Trophoblast cell (in vitro differentiated cells and primary cell): ENCODE data around the gene USB1.

Experiments used
- DNase-seq, 2 donors: peaks; one replicate each; pipeline ENCODE4 v3.0.0-alpha.2; 2016
- H2AFZ ChIP-seq: 2 replicates; pipeline ENCODE4 v1.6.1; 2013; ENCODE audit warnings: low read length, moderate library complexity, mild to moderate bottlenecking; ENCODE audit not compliant: insufficient read depth, poor library complexity
- H2AK5ac ChIP-seq: 2 replicates; pipeline ENCODE4 v1.6.1; 2013; ENCODE audit warnings: mild to moderate bottlenecking, low read length
- H2BK120ac ChIP-seq: 2 replicates; pipeline ENCODE4 v1.6.1; 2013; ENCODE audit warnings: low read length, mild to moderate bottlenecking, moderate library complexity; ENCODE audit not compliant: insufficient read depth, poor library complexity
- H2BK12ac ChIP-seq: 2 replicates; pipeline ENCODE4 v1.6.1; 2013; ENCODE audit warnings: mild to moderate bottlenecking, low read length, moderate library complexity
- H2BK5ac ChIP-seq: 2 replicates; pipeline ENCODE4 v1.6.1; 2013; ENCODE audit warnings: low read length, low read depth, moderate library complexity, mild to moderate bottlenecking; ENCODE audit not compliant: poor library complexity
- H3K14ac ChIP-seq: 2 replicates; pipeline ENCODE4 v1.6.1; 2013; ENCODE audit warnings: mild to moderate bottlenecking, low read length
- H3K18ac ChIP-seq: 2 replicates; pipeline ENCODE4 v1.6.1; 2013; ENCODE audit warnings: mild to moderate bottlenecking, low read length
- H3K23ac ChIP-seq: 2 replicates; pipeline ENCODE4 v1.6.1; 2013; ENCODE audit warnings: low read length
- H3K27ac ChIP-seq: 2 replicates; pipeline ENCODE4 v1.5.1; 2013; ENCODE audit warnings: low read depth, mild to moderate bottlenecking, inconsistent platforms, low read length, moderate library complexity
- H3K27me3 ChIP-seq: 2 replicates; pipeline ENCODE4 v1.6.1; 2013; ENCODE audit warnings: inconsistent platforms, mild to moderate bottlenecking, low read length, moderate library complexity; ENCODE audit not compliant: insufficient read depth
- H3K36me3 ChIP-seq, 2 experiments: 1 replicate in 1 of 2; 2 replicates in 1 of 2; pipeline ENCODE4 v1.6.1; 2013; ENCODE audit warnings: low read length in 2 of 2, mild to moderate bottlenecking in 2 of 2, moderate library complexity in 1 of 2; ENCODE audit not compliant: insufficient read depth in 2 of 2, control insufficient read depth in 1 of 2
- H3K4ac ChIP-seq: 2 replicates; pipeline ENCODE4 v1.6.1; 2013; ENCODE audit warnings: low read depth, mild to moderate bottlenecking, low read length, moderate library complexity
- H3K4me1 ChIP-seq, 2 experiments: 1 replicate in 1 of 2; 2 replicates in 1 of 2; pipeline ENCODE4 v1.6.1; 2013; ENCODE audit warnings: low read length in 2 of 2, mild to moderate bottlenecking in 2 of 2, moderate library complexity in 1 of 2; ENCODE audit not compliant: insufficient read depth in 2 of 2, control insufficient read depth in 1 of 2
- H3K4me2 ChIP-seq: 2 replicates; pipeline ENCODE4 v1.6.1; 2013; ENCODE audit warnings: inconsistent platforms, mild to moderate bottlenecking, low read length, moderate library complexity
- H3K4me3 ChIP-seq: 2 replicates; pipeline ENCODE4 v1.5.1; 2013; ENCODE audit warnings: mild to moderate bottlenecking, low read depth, low read length, inconsistent platforms
- H3K79me1 ChIP-seq: one replicate; pipeline ENCODE4 v1.6.1; 2013; ENCODE audit warnings: low read length
- H3K79me2 ChIP-seq: 2 replicates; pipeline ENCODE4 v1.6.1; 2013; ENCODE audit warnings: low read length, mild to moderate bottlenecking; ENCODE audit not compliant: control insufficient read depth, insufficient read depth, poor library complexity
- H3K9ac ChIP-seq: 2 replicates; pipeline ENCODE4 v1.6.1; 2013; ENCODE audit warnings: mild to moderate bottlenecking, low read length
- H3K9me3 ChIP-seq: 2 replicates; pipeline ENCODE4 v1.6.1; 2013; ENCODE audit warnings: low read depth, mild to moderate bottlenecking, control low read depth, inconsistent platforms, low read length; ENCODE audit not compliant: insufficient read depth
- H4K12ac ChIP-seq: 2 replicates; pipeline ENCODE4 v1.6.1; 2013; ENCODE audit warnings: low read depth, mild to moderate bottlenecking, low read length, moderate library complexity
- H4K8ac ChIP-seq: 2 replicates; pipeline ENCODE4 v1.6.1; 2013; ENCODE audit warnings: low read depth, mild to moderate bottlenecking, low read length, moderate library complexity
- H4K91ac ChIP-seq: one replicate; pipeline ENCODE4 v1.6.1; 2013; ENCODE audit warnings: low read depth, mild to moderate bottlenecking, low read length, moderate library complexity
- WGBS: extraction: QIAGEN DNeasy Blood & Tissue Kit; methylation state at CpG from one replicate; pipeline ENCODE4 v1.1.7; 2013; ENCODE audit warnings: missing lambda C conversion rate; ENCODE audit not compliant: insufficient read length, insufficient coverage; ENCODE audit errors: extremely low coverage; 5-methylcytosine and 5-hydroxymethylcytosine counted together

Gene USB1

DNA sequence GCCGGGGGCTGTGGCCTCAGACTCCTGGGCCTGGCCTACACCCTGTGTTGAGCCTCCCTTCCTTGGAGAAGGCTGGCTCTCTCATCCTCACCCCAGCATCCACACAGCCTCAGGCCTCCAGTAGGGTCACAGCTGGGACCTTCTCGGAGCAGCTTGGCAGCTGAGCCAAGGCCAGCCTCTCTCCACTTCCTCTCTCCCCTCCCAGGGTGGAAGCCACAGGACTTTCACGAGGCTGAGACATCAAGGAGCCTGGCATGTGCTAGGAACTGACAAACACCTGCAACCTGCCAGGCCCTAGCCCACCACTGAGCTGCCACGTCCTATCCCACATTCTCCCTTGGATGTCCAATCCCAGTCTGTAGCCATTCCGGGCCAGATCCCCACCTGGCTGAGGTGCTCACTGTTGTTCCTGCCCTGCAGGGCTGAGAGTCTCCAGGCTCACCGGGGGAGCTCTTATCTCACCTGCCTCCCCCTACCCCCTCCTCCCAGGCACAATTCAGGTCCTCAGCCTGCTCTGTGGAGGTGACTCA lies 27.4 kb downstream of the USB1 start:
- Histone ChIP-seq H2BK5ac (no peak overlapping the region), H3K79me1 (peaks cover 24% of the 10 kb centered on the region), H2AK5ac (no peak overlapping the region), H3K79me2 (peaks cover 7% of the 10 kb centered on the region), H4K8ac (no peak overlapping the region), H3K27ac (no peak overlapping the region), H3K9ac (no peak overlapping the region), H3K18ac (no peak overlapping the region), H3K4ac (no peak overlapping the region), H4K12ac (no peak overlapping the region), H2BK120ac (no peak overlapping the region), H3K4me2 (no peak overlapping the region), H4K91ac (no peak overlapping the region), H3K9me3 (no peaks in the 10 kb centered on the region), H3K23ac (no peak overlapping the region), H3K36me3 (no peaks in the 10 kb centered on the region), H2AFZ (no peak overlapping the region), H3K27me3 (no peaks in the 10 kb centered on the region), H2BK12ac (no peak overlapping the region), H3K4me3 (no peak overlapping the region), H3K14ac (no peak overlapping the region), H3K4me1 (peaks cover 45 to 48% of the 10 kb centered on the region in 2 experiments)
- no peak for DNase-seq
- WGBS = no CpG with 5 or more reads among the region's 6 CpGs

DNA sequence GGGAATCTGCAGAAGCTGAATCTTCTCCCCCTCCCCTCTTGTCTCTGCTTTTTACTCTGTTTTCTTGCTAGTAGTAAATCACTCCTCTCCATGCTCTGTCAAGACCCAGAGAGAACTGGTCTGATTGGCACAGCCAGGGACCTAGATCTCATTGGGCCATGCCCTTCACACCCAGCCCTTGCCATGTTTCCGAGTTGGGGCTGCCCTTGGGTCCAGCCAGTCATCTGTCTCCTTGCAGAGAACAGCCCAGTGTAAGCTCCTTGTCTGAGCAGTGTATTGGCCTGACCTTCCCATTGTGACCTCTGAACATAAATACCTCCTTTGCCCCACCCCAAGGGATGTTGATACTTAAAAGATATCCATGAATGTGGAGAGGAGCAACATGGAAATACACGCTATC lies 28.2 kb downstream of the USB1 start:
- DNase-seq = no peak
- WGBS = no CpG with 5 or more reads among the region's 2 CpGs
- no peak overlapping the region for H3K14ac ChIP-seq
- no peaks in the 10 kb centered on the region for H3K9me3 ChIP-seq
- H3K79me2 ChIP-seq = peaks cover 7% of the 10 kb centered on the region
- peaks cover 50 to 54% of the 10 kb centered on the region in 2 experiments for H3K4me1 ChIP-seq
- no peak overlapping the region for H2AFZ ChIP-seq
- H3K4ac ChIP-seq = no peak overlapping the region
- H2AK5ac ChIP-seq = no peak overlapping the region
- no peak overlapping the region for H4K8ac ChIP-seq
- no peak overlapping the region for H3K27ac ChIP-seq
- no peak overlapping the region for H3K18ac ChIP-seq
- no peak overlapping the region for H2BK120ac ChIP-seq
- H3K23ac ChIP-seq = no peak overlapping the region
- no peak overlapping the region for H3K4me3 ChIP-seq
- no peaks in the 10 kb centered on the region for H3K27me3 ChIP-seq
- no peak overlapping the region for H4K91ac ChIP-seq
- no peak overlapping the region for H3K9ac ChIP-seq
- peaks cover 24% of the 10 kb centered on the region for H3K79me1 ChIP-seq
- H3K4me2 ChIP-seq = no peak overlapping the region
- no peaks in the 10 kb centered on the region for H3K36me3 ChIP-seq
- H4K12ac ChIP-seq = no peak overlapping the region
- H2BK12ac ChIP-seq = no peak overlapping the region
- no peak overlapping the region for H2BK5ac ChIP-seq

DNA sequence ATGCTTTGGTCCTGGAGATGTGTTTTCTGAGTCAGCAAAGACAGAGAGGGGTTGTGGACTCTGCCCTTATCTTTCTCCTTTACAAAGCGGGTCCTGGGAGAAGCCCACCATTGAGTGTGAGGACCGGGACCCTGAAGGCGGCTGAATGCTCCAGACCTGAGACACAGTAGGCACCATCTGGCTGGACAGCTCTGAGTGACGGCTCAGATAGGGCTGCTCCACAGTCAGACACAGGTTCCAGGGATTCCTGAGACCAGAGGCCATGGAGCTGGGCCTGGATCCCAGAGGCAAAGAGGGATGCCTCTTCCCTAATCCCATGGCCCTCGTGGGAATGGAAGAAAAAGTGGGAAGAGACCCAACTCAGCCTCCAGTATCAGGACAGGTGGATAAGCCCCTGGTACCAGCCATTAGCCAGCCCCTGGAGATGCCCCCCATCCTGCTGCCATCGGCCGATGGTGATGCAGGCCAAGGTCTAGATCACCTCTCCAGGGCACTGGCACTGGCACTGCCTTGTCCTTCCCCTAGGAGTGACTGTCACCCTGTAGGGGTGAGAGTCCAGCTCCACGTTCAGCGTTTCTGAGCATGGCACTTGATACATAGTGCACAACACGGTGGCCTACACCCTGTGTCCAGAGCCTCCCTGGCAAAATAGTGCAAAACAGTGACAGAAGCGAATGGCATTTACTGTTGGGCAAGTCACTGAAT lies 29.1 kb downstream of the USB1 start:
- WGBS = no CpG with 5 or more reads among the region's 11 CpGs
- no peak overlapping the region for H3K23ac ChIP-seq
- H3K9me3 ChIP-seq = no peaks in the 10 kb centered on the region
- H2AK5ac ChIP-seq = no peak overlapping the region
- H3K4me2 ChIP-seq = no peak overlapping the region
- H4K8ac ChIP-seq = no peak overlapping the region
- H3K27me3 ChIP-seq = no peaks in the 10 kb centered on the region
- peaks cover 7% of the 10 kb centered on the region for H3K79me2 ChIP-seq
- H3K4me1 ChIP-seq = peaks cover 51 to 53% of the 10 kb centered on the region in 2 experiments
- H2AFZ ChIP-seq = no peak overlapping the region
- H2BK12ac ChIP-seq = no peak overlapping the region
- no peak overlapping the region for H3K27ac ChIP-seq
- H3K9ac ChIP-seq = no peak overlapping the region
- no peak for DNase-seq
- H2BK120ac ChIP-seq = no peak overlapping the region
- H3K14ac ChIP-seq = no peak overlapping the region
- H4K91ac ChIP-seq = no peak overlapping the region
- H3K79me1 ChIP-seq = peaks cover 20% of the 10 kb centered on the region
- no peak overlapping the region for H4K12ac ChIP-seq
- no peak overlapping the region for H3K4me3 ChIP-seq
- no peaks in the 10 kb centered on the region for H3K36me3 ChIP-seq
- H3K4ac ChIP-seq = no peak overlapping the region
- no peak overlapping the region for H2BK5ac ChIP-seq
- no peak overlapping the region for H3K18ac ChIP-seq

- Histone ChIP-seq H3K9me3 (no peaks in the 10 kb centered on the region), H3K18ac (no peak overlapping the region)
- no CpG with 5 or more reads among the region's 14 CpGs for WGBS
Observed at GRCh38 chr16:58031016-58031800, 30.0 kb downstream of the USB1 start.

More at GRCh38 chr16:58031016-58031800, 30.0 kb downstream of the USB1 start:
- H3K79me1 ChIP-seq = peaks cover 14% of the 10 kb centered on the region
- H3K23ac ChIP-seq = no peak overlapping the region
- H4K91ac ChIP-seq = no peak overlapping the region
- DNase-seq = no peak
- H3K4me3 ChIP-seq = no peak overlapping the region
- H3K9ac ChIP-seq = no peak overlapping the region
- no peak overlapping the region for H4K12ac ChIP-seq
- no peaks in the 10 kb centered on the region for H3K27me3 ChIP-seq
- peaks cover 50 to 54% of the 10 kb centered on the region in 2 experiments for H3K4me1 ChIP-seq
- H3K79me2 ChIP-seq = peaks cover 7% of the 10 kb centered on the region
- no peak overlapping the region for H3K4me2 ChIP-seq
- no peak overlapping the region for H2AFZ ChIP-seq
- H3K36me3 ChIP-seq = peaks cover 0 to 2% of the 10 kb centered on the region in 2 experiments
- H2AK5ac ChIP-seq = no peak overlapping the region
- no peak overlapping the region for H2BK120ac ChIP-seq
- no peak overlapping the region for H4K8ac ChIP-seq
- no peak overlapping the region for H3K27ac ChIP-seq
- no peak overlapping the region for H2BK5ac ChIP-seq
- no peak overlapping the region for H3K14ac ChIP-seq
- H2BK12ac ChIP-seq = no peak overlapping the region
- no peak overlapping the region for H3K4ac ChIP-seq
